A549 (cell line): ENCODE measurements around the gene OR6Q1.

Experiments used
- CBX2 ChIP-seq: fragments of 200-600 bp; sonication (generic); IDR thresholded peaks from 2 replicates; pipeline ENCODE4 v1.6.1; 2016; ENCODE audit warnings: low read depth, mild to moderate bottlenecking, borderline replicate concordance
- EP300 ChIP-seq, 2 experiments: fragments of >200 bp; sonication (Bioruptor Twin); formaldehyde crosslinking; IDR thresholded peaks; 2 replicates in 1 of 2; 3 replicates in 1 of 2; pipeline ENCODE4 v1.6.1; 2016 to 2017
- POLR2A ChIP-seq: IDR thresholded peaks from 2 replicates; pipeline ENCODE4 v1.6.1; 2012; ENCODE audit warnings: mild to moderate bottlenecking, low read length
- RAD21 ChIP-seq, 2 experiments: fragments of >200 bp in 1 of 2; sonication (Bioruptor Twin) in 1 of 2; formaldehyde crosslinking in 1 of 2; IDR thresholded peaks in 1 of 2; conservative IDR thresholded peaks in 1 of 2; 2 replicates in 1 of 2; 3 replicates in 1 of 2; pipeline ENCODE4 v1.6.1; 2012 to 2018; ENCODE audit warnings: inconsistent platforms in 1 of 2
- RCOR1 ChIP-seq: fragments of 150-350 bp; IDR thresholded peaks from 2 replicates; pipeline ENCODE4 v1.6.1; 2014; ENCODE audit warnings: antibody characterized with exemption, low read length, low read depth
- SMC3 ChIP-seq: fragments of >200 bp; sonication (Bioruptor Twin); formaldehyde crosslinking; IDR thresholded peaks from 3 replicates; pipeline ENCODE4 v1.6.1; 2018; ENCODE audit warnings: inconsistent platforms
- TF ChIP-seq, protein P1 (sequence below): fragments of >200 bp; sonication (Bioruptor Twin); formaldehyde crosslinking; IDR thresholded peaks from 3 replicates; pipeline ENCODE4 v1.5.1; 2016

GRCh38 chr11:58058276-58059006 is 27.7 kb downstream of the OR6Q1 start:
- TF ChIP-seq RAD21 (conservative IDR thresholded peaks at IDR 0.05 in 1 of 2, IDR thresholded peaks at IDR 0.05 in 1 of 2) = no peak
- TF ChIP-seq, protein P1, sequence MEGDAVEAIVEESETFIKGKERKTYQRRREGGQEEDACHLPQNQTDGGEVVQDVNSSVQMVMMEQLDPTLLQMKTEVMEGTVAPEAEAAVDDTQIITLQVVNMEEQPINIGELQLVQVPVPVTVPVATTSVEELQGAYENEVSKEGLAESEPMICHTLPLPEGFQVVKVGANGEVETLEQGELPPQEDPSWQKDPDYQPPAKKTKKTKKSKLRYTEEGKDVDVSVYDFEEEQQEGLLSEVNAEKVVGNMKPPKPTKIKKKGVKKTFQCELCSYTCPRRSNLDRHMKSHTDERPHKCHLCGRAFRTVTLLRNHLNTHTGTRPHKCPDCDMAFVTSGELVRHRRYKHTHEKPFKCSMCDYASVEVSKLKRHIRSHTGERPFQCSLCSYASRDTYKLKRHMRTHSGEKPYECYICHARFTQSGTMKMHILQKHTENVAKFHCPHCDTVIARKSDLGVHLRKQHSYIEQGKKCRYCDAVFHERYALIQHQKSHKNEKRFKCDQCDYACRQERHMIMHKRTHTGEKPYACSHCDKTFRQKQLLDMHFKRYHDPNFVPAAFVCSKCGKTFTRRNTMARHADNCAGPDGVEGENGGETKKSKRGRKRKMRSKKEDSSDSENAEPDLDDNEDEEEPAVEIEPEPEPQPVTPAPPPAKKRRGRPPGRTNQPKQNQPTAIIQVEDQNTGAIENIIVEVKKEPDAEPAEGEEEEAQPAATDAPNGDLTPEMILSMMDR = no peak
- TF ChIP-seq EP300 (IDR thresholded peaks at IDR 0.05) = no peak
- TF ChIP-seq POLR2A = no peak
- no peak for TF ChIP-seq CBX2
- TF ChIP-seq SMC3 = no peak
- no peak for TF ChIP-seq RCOR1
